Lung (tissue), 12 donors: ENCODE results near the gene GIT1. TPM values are rescaled to one million over a fixed set of nuclear protein-coding genes. Genes with fewer than 3 reads are reported as not detected.
"Not testable (repeated sequence)": the region's sequence is repeated elsewhere in the genome, so short reads cannot be mapped to it uniquely, and the experiment has no call there.

ENCODE experiments used
- ATAC-seq: fragments of 200-7000 bp; cut with Tn5 transposase; one replicate; pipeline ENCODE4 v1.9.1; 2020; ENCODE audit warnings: moderate number of reproducible peaks; ENCODE audit not compliant: insufficient read depth, low FRiP score
- DNase-seq, 3 donors: peaks; one replicate each; pipeline ENCODE4 v3.0.0-alpha.2; 2013 to 2017
- H3K27ac ChIP-seq, 2 donors: one replicate each; pipeline ENCODE4 v1.5.1; 2013; ENCODE audit warnings: mild to moderate bottlenecking in 2 of 2, moderate library complexity in 2 of 2, control low read depth in 1 of 2, inconsistent platforms in 1 of 2, low read depth in 1 of 2, low read length in 1 of 2
- H3K27me3 ChIP-seq, 3 donors: one replicate each; pipeline ENCODE4 v1.5.1; 2013; ENCODE audit warnings: low read length in 2 of 3; ENCODE audit not compliant: control insufficient read depth in 3 of 3, insufficient read depth in 3 of 3
- H3K36me3 ChIP-seq, 4 donors: one replicate each; pipeline ENCODE4 v1.5.1; 2013; ENCODE audit warnings: low read length in 4 of 4, mild to moderate bottlenecking in 1 of 4, moderate library complexity in 1 of 4; ENCODE audit not compliant: control insufficient read depth in 4 of 4, insufficient read depth in 4 of 4
- H3K4me1 ChIP-seq, 5 donors: one replicate each; pipeline ENCODE4 v1.5.1; 2013; ENCODE audit warnings: low read length in 5 of 5, mild to moderate bottlenecking in 2 of 5, moderate library complexity in 1 of 5; ENCODE audit not compliant: control insufficient read depth in 5 of 5, insufficient read depth in 5 of 5
- H3K4me3 ChIP-seq: one replicate; pipeline ENCODE4 v1.5.1; 2013; ENCODE audit warnings: mild to moderate bottlenecking, control low read depth, moderate library complexity
- H3K9ac ChIP-seq, 2 donors: one replicate each; pipeline ENCODE4 v1.5.1; 2013; ENCODE audit warnings: low read length in 2 of 2, control low read depth in 1 of 2; ENCODE audit not compliant: insufficient read depth in 1 of 2
- H3K9me3 ChIP-seq, 4 donors: one replicate each; pipeline ENCODE4 v1.5.1; 2013; ENCODE audit warnings: low read length in 3 of 4, mild to moderate bottlenecking in 1 of 4, moderate library complexity in 1 of 4; ENCODE audit not compliant: control insufficient read depth in 4 of 4, insufficient read depth in 3 of 4
- CTCF ChIP-seq: IDR thresholded peaks from 2 replicates; pipeline ENCODE4 v1.5.1; 2012; ENCODE audit warnings: mild to moderate bottlenecking; ENCODE audit errors: control extremely low read depth, extremely low read depth
- WGBS, 2 donors: extraction: QIAGEN DNeasy Blood & Tissue Kit; methylation state at CpG; one replicate each; pipeline ENCODE4 v1.1.7; 2013; 5-methylcytosine and 5-hydroxymethylcytosine counted together
- polyA plus RNA-seq, 2 donors: library from polyadenylated mRNA; stranded (reverse); fragments of 200-250 nt; gene quantifications; one replicate each; pipeline ENCODE4 v1.2.1, GENCODE V29; 2013
- total RNA-seq, 2 donors: library from RNA; depleted of rRNA in 1 of 2; stranded (reverse); fragments of >200 nt in 1 of 2; gene quantifications; one replicate each; pipeline ENCODE4 v1.2.1, GENCODE V29; 2014 to 2021
- donor health status: control.
- donor health status: control.
- donor health status: Bipolar disorder and iron deficiency.
- donor health status: healthy.
- donor health status: DM: yes; HTN: yes; CAD: no.

GIT1 gene
- total and polyA plus RNA-seq, 4 donors, result 29.8 to 49.9 (median 41.2) TPM

DNA sequence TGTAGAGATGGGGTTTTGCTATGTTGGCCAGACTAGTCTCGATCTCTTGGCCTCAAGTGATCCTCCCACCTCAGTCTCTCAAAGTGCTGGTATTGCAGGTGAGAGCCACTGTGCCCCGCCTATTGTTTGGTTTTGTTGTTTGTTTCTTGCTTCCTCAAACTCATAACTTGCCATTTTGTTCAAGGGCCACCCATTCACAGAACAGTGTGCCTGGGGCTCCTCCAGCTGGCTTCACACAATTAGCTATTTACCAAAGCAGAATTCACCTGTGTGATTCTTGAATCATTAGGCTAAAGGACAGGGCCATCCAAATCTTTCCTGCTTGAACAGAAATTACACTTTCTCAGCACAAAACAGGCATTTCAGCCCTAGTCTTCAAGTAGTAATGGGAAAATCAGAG, 29.8 kb downstream of the GIT1 start:
- ATAC-seq (no peak), DNase-seq (no peak)
- peaks cover 0 to under 1% (median 0%) of the 10 kb centered on the region in 3 donors for H3K27me3 ChIP-seq
- no peaks in the 10 kb centered on the region for H3K9me3 ChIP-seq
- H3K4me1 ChIP-seq, result peaks cover 0 to 24% (median 5%) of the 10 kb centered on the region in 5 donors
- peaks cover 0 to 2% (median 0%) of the 10 kb centered on the region in 4 donors for H3K36me3 ChIP-seq
- 80 to 87% methylated on average over 2 of the region's 2 CpGs for WGBS, 2 donors
- no peak for TF ChIP-seq CTCF
- H3K4me3 ChIP-seq, result no peak overlapping the region
- no peak overlapping the region for H3K9ac ChIP-seq
- H3K27ac ChIP-seq, result no peak overlapping the region

DNA sequence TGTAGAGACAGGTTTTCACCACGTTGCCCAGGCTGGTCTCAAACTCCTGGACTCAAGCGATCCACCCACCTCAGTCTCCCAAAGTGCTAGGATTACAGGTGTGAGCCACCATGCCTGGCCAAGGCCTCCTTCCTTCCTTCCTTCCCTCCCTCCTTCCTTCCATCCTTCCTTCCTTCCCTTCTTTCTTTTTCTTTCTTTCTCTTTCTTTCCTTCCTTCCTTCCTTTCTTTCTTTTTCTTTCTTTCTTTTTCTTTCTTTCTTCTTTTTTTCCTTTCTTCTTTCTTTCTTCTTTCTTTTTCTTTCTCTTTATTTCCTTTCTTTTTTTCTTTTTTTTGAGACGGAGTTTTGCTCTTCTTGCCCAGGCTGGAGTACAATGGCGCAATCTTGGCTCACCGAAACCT, 31.3 kb downstream of the GIT1 start:
- 95 to 96% methylated on average over 5 of the region's 5 CpGs for WGBS, 2 donors
- H3K4me3 ChIP-seq, DNase-seq, H3K27me3 ChIP-seq, H3K27ac ChIP-seq, H3K36me3 ChIP-seq, H3K9ac ChIP-seq, ATAC-seq, H3K9me3 ChIP-seq: not testable (repeated sequence)
- peaks cover 0 to 24% (median 5%) of the 10 kb centered on the region in 5 donors for H3K4me1 ChIP-seq

- Histone ChIP-seq H3K27me3 (no peaks in the 10 kb centered on the region), H3K27ac (no peak overlapping the region), H3K9ac (no peak overlapping the region), H3K4me1 (peaks cover 0 to 24% (median 5%) of the 10 kb centered on the region in 5 donors), H3K9me3 (no peaks in the 10 kb centered on the region), H3K4me3 (no peak overlapping the region), H3K36me3 (peaks cover 0 to 2% (median 0%) of the 10 kb centered on the region in 4 donors)
- DNase-seq, result no peak
- TF ChIP-seq CTCF, result no peak
- no peak for ATAC-seq
Measured at GRCh38 chr17:29557739-29558116, 31.7 kb downstream of the GIT1 start.

- peak; percentile 17 for ATAC-seq
- H3K27ac ChIP-seq, result no peak overlapping the region
- H3K9me3 ChIP-seq, result no peaks in the 10 kb centered on the region
- no peak overlapping the region for H3K4me3 ChIP-seq
- no peak for DNase-seq
- H3K4me1 ChIP-seq, result peaks cover 0 to 19% (median under 1%) of the 10 kb centered on the region in 5 donors
- no peaks in the 10 kb centered on the region for H3K27me3 ChIP-seq
- no peak overlapping the region for H3K9ac ChIP-seq
- no peak for TF ChIP-seq CTCF
- no peaks in the 10 kb centered on the region for H3K36me3 ChIP-seq
- WGBS, 2 donors, result 78 to 79% methylated on average over 1 of the region's 1 CpG
Measured at GRCh38 chr17:29557085-29557738, 32.2 kb downstream of the GIT1 start.
